Gastrocnemius medialis (tissue), 4 donors: ENCODE data around the gene TBX1.

ENCODE experiments used
- CTCF ChIP-seq, 5 experiments: fragments of 450-650 bp in 3 of 5; fragments of 200-600 bp in 2 of 5; sonication (generic) in 2 of 5; IDR thresholded peaks in 4 of 5; conservative IDR thresholded peaks in 1 of 5; 1 replicate in 4 of 5; 2 replicates in 1 of 5; pipeline ENCODE4 v1.5.1; 2016 to 2019; ENCODE audit warnings: antibody characterized with exemption in 5 of 5, mild to moderate bottlenecking in 3 of 5, moderate library complexity in 3 of 5
- POLR2A ChIP-seq, 2 donors: fragments of 450-650 bp; IDR thresholded peaks; one replicate each; pipeline ENCODE4 v1.6.1; 2017; ENCODE audit warnings: antibody characterized with exemption in 2 of 2, mild to moderate bottlenecking in 2 of 2, moderate library complexity in 2 of 2

GRCh38 chr22:19713245-19713644, 47.3 kb upstream of the TBX1 start:
- no peak for TF ChIP-seq CTCF (IDR thresholded peaks at IDR 0.05 in 4 of 5, conservative IDR thresholded peaks at IDR 0.05 in 1 of 5)
- no peak for TF ChIP-seq POLR2A (IDR thresholded peaks at IDR 0.05)
